Measurements from ENCODE around the gene MCC. TPM values are rescaled to one million over a fixed set of nuclear protein-coding genes. Genes with fewer than 3 reads are reported as not detected.

MCC gene
- total RNA-seq, 5 donors from 2014 or later (not counting 1 experiment from before 2014, with no cell fraction given) = 2.6 to 8.3 (median 6.3) TPM

DNA sequence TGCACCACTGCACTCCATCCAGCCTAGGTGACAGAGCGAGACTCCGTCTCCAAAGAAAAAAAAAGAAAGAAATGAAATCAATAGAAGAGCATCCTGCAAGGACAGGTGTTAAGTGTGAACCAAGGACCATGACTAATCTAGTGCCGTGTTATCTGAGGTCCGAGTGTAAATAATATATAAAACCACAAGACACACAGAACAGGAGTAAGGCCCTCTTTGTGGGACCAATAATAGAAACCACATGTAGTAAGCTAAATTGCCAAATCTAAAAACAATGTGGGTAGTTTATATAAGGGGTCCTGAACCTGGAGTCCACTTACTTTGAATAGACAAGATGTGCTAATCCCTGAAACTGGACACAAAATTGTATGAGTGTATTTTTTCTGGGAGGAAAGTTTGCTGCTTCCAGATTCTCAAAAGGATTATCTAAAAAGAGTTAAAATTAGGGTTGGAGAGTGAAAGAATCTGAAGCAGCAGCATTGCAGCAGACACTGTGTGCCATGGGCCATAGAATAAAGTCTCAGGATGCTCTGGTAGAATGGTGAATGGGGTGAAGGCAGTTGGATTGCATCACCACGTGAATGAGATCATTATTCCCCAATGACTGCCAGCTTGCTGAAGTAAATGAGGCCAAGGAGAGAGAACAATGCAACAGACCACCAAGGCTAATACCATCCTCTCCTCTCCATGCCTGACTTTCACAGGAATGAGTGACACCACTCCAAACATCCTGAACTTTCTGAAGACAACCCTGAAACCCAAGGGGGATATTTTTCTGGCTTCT, 288.9 kb downstream of the MCC start:
- Histone ChIP-seq H3K36me3 (ENCODE audit: control insufficient read depth in 2 of 2, extremely low read depth in 1 of 2, insufficient read depth in 1 of 2, low read length in 1 of 2) (no peaks in the 10 kb centered on the region), H3K4me1 (ENCODE audit: control insufficient read depth in 1 of 2, extremely low read depth in 1 of 2, insufficient read depth in 2 of 2, low read length in 2 of 2) (no peaks in the 10 kb centered on the region), H3K9me3 (no peaks in the 10 kb centered on the region), H3K27me3 (replicated peaks in 1 of 2; ENCODE audit: control insufficient read depth in 2 of 2, extremely low read depth in 1 of 2, insufficient read depth in 2 of 2, low read length in 1 of 2) (no peaks in the 10 kb centered on the region), H3K4me3 (ENCODE audit: control insufficient read depth in 1 of 2, extremely low read depth in 1 of 2, low read length in 1 of 2) (no peak overlapping the region), H3K27ac (ENCODE audit: low read length) (no peak overlapping the region)
- Mint-ChIP-seq H3K27ac (no peak overlapping the region), H3K36me3 (peaks cover 3% of the 10 kb centered on the region), H3K27me3 (no peaks in the 10 kb centered on the region), H3K9me3 (no peaks in the 10 kb centered on the region), H3K4me1 (peaks cover 0 to 2% (median 0%) of the 10 kb centered on the region in 3 donors), H3K4me3 (no peak overlapping the region)
- ChIA-PET POLR2A (no interaction called here), CTCF (no interaction called here)
- ATAC-seq (replicated peaks in 1 of 4) (no peak), DNase-seq (no peak)
- WGBS (ENCODE audit: insufficient coverage) = no CpG with 5 or more reads among the region's 5 CpGs

DNA sequence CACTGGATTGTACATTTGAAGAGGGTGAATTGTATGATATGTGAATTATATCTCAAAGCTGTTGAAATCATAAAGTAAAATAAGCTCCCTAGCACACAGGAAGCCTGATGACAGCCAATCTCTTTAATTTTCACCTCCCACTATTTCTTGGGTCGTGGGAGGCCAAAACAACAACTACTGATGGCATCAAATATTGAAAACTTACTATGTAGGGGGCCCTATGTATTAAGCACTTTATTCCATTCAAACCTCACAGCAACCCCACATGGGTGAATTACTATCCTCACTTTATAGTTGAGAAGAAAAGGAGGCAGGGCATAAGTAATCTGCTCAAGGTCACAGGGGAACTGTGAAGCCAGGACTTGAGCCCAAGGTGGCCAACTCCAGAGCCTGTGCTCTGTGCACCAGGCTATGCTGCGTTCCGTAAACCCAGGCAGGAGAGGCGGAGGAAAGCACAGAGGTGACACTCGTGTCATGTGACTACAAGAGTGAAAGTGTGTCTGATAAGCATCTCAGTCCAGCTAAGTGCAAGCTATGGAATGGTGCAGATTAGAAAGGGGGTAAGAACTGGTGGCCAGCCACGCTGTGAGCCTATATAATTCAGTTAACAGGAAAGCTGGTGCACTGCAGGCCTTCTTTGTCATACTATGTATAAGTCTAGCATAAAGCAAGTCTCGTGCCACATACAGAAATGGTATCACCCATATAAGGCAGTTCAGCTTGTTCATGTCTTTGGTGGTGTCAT, 290.6 kb downstream of the MCC start:
- Histone ChIP-seq H3K27ac (ENCODE audit: low read length) (no peak overlapping the region), H3K9me3 (no peaks in the 10 kb centered on the region), H3K4me3 (ENCODE audit: control insufficient read depth in 1 of 2, extremely low read depth in 1 of 2, low read length in 1 of 2) (no peak overlapping the region), H3K36me3 (ENCODE audit: control insufficient read depth in 2 of 2, extremely low read depth in 1 of 2, insufficient read depth in 1 of 2, low read length in 1 of 2) (no peaks in the 10 kb centered on the region), H3K4me1 (ENCODE audit: control insufficient read depth in 1 of 2, extremely low read depth in 1 of 2, insufficient read depth in 2 of 2, low read length in 2 of 2) (no peaks in the 10 kb centered on the region), H3K27me3 (replicated peaks in 1 of 2; ENCODE audit: control insufficient read depth in 2 of 2, extremely low read depth in 1 of 2, insufficient read depth in 2 of 2, low read length in 1 of 2) (no peaks in the 10 kb centered on the region)
- H3K4me1 Mint-ChIP-seq = peaks cover 0 to 2% (median 0%) of the 10 kb centered on the region in 3 donors
- ChIA-PET POLR2A (no interaction called here), CTCF (interaction anchor here in 1 of 2 donors (0.7 kb wide), 1 partner anchor 98 kb away, joined by 4 read pairs; no protein-coding TSS in a partner anchor)
- WGBS (ENCODE audit: insufficient coverage) = 74% methylated on average over 5 of the region's 7 CpGs
- H3K9me3 Mint-ChIP-seq = peaks cover 0 to 8% (median 4%) of the 10 kb centered on the region in 3 donors
- no peaks in the 10 kb centered on the region for H3K27me3 Mint-ChIP-seq
- no peak overlapping the region for H3K27ac Mint-ChIP-seq
- peaks cover 8% of the 10 kb centered on the region for H3K36me3 Mint-ChIP-seq
- H3K4me3 Mint-ChIP-seq = peak overlapping the region in 1 of 3 donors; percentile 29
- no peak for DNase-seq
- no peak for ATAC-seq (replicated peaks in 1 of 4)

DNA sequence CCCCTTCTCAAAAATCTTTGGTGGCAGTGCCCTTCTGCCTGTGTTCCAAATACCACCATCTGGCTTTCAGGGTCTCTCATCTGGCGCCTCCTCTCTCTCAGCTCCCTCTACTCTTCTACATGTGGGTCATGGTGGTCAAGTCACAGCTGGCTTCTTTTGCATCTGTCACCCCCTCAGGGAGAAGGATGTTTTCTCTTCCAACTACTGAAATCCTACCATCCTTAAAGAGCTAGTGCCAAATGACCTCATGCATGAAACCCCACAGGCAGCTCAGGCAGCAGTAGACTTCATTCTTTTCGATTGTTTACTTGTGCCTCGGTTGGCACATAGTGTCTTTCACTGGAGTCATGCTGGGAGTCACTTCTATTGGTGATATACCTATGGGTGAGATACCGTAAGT, 292.5 kb downstream of the MCC start:
- Histone ChIP-seq H3K27ac (ENCODE audit: low read length) (no peak overlapping the region), H3K4me3 (ENCODE audit: control insufficient read depth in 1 of 2, extremely low read depth in 1 of 2, low read length in 1 of 2) (no peak overlapping the region), H3K27me3 (replicated peaks in 1 of 2; ENCODE audit: control insufficient read depth in 2 of 2, extremely low read depth in 1 of 2, insufficient read depth in 2 of 2, low read length in 1 of 2) (no peaks in the 10 kb centered on the region), H3K4me1 (ENCODE audit: control insufficient read depth in 1 of 2, extremely low read depth in 1 of 2, insufficient read depth in 2 of 2, low read length in 2 of 2) (no peaks in the 10 kb centered on the region), H3K9me3 (no peaks in the 10 kb centered on the region), H3K36me3 (ENCODE audit: control insufficient read depth in 2 of 2, extremely low read depth in 1 of 2, insufficient read depth in 1 of 2, low read length in 1 of 2) (no peaks in the 10 kb centered on the region)
- Mint-ChIP-seq H3K36me3 (peaks cover 10% of the 10 kb centered on the region), H3K27me3 (no peaks in the 10 kb centered on the region), H3K4me3 (no peak overlapping the region), H3K4me1 (peaks cover 0 to 2% (median 0%) of the 10 kb centered on the region in 3 donors), H3K27ac (no peak overlapping the region), H3K9me3 (peaks cover 0 to 8% (median 4%) of the 10 kb centered on the region in 3 donors)
- ChIA-PET POLR2A (no interaction called here), CTCF (no interaction called here)
- 100% methylated on average over 2 of the region's 4 CpGs for WGBS (ENCODE audit: insufficient coverage)
- DNase-seq (no peak), ATAC-seq (replicated peaks in 1 of 4) (no peak)

DNA sequence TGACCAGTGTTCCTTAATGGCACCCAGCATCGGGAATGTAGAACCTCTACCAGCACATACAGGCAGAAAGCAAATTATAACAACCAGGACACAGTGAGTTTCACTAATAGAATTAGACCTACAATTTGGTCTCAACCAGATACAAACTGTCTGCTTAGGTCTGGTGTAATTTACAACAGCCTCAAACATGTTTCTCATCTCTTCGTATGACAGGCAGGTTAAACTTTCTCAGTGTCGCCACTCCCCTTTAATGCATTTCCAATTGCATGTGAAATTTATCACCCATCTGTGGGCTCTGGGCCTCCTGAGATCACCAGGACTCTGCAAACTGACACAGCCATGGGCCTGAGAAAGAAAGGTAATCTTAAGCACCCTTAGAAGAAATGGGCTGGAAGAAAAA, 293.0 kb downstream of the MCC start:
- Mint-ChIP-seq H3K4me1 (peaks cover 0 to 2% (median 0%) of the 10 kb centered on the region in 3 donors), H3K9me3 (peaks cover 0 to 8% (median 4%) of the 10 kb centered on the region in 3 donors), H3K27me3 (no peaks in the 10 kb centered on the region), H3K36me3 (peaks cover 10% of the 10 kb centered on the region), H3K27ac (no peak overlapping the region), H3K4me3 (no peak overlapping the region)
- Histone ChIP-seq H3K27me3 (replicated peaks in 1 of 2; ENCODE audit: control insufficient read depth in 2 of 2, extremely low read depth in 1 of 2, insufficient read depth in 2 of 2, low read length in 1 of 2) (no peaks in the 10 kb centered on the region), H3K9me3 (no peaks in the 10 kb centered on the region), H3K27ac (ENCODE audit: low read length) (no peak overlapping the region), H3K4me1 (ENCODE audit: control insufficient read depth in 1 of 2, extremely low read depth in 1 of 2, insufficient read depth in 2 of 2, low read length in 2 of 2) (no peaks in the 10 kb centered on the region), H3K36me3 (ENCODE audit: control insufficient read depth in 2 of 2, extremely low read depth in 1 of 2, insufficient read depth in 1 of 2, low read length in 1 of 2) (no peaks in the 10 kb centered on the region), H3K4me3 (ENCODE audit: control insufficient read depth in 1 of 2, extremely low read depth in 1 of 2, low read length in 1 of 2) (no peak overlapping the region)
- 100% methylated on average over 2 of the region's 3 CpGs for WGBS (ENCODE audit: insufficient coverage)
- ATAC-seq (replicated peaks in 1 of 4) = no peak
- ChIA-PET POLR2A (no interaction called here), CTCF (no interaction called here)
- DNase-seq = no peak

DNA sequence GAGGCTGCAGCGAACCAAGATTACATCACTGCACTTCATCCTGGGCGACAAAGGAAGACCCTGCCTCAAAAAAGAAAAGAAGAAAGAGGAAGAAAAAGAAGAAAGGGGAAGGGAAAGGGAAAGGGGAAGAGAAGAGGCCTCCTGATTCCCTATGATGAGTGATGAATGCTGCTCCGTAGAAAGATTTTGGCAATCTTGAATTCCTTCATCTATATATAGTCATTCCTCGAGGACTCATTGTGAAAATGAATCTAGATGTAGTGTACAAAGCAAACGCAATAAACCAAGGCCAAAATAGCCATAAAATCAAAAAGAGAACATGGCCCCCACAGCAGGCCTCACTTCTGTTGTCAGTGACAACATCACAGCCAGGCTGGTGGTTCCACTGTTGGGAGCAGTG, 293.7 kb downstream of the MCC start:
- Histone ChIP-seq H3K4me3 (ENCODE audit: control insufficient read depth in 1 of 2, extremely low read depth in 1 of 2, low read length in 1 of 2) (no peak overlapping the region), H3K27ac (ENCODE audit: low read length) (no peak overlapping the region), H3K27me3 (replicated peaks in 1 of 2; ENCODE audit: control insufficient read depth in 2 of 2, extremely low read depth in 1 of 2, insufficient read depth in 2 of 2, low read length in 1 of 2) (no peaks in the 10 kb centered on the region), H3K4me1 (ENCODE audit: control insufficient read depth in 1 of 2, extremely low read depth in 1 of 2, insufficient read depth in 2 of 2, low read length in 2 of 2) (no peaks in the 10 kb centered on the region), H3K9me3 (no peaks in the 10 kb centered on the region), H3K36me3 (ENCODE audit: control insufficient read depth in 2 of 2, extremely low read depth in 1 of 2, insufficient read depth in 1 of 2, low read length in 1 of 2) (no peaks in the 10 kb centered on the region)
- ATAC-seq (replicated peaks in 1 of 4) = no peak
- Mint-ChIP-seq H3K4me1 (no peaks in the 10 kb centered on the region), H3K27ac (no peak overlapping the region), H3K9me3 (peaks cover 0 to 8% (median 4%) of the 10 kb centered on the region in 3 donors), H3K36me3 (peaks cover 10% of the 10 kb centered on the region), H3K27me3 (no peaks in the 10 kb centered on the region), H3K4me3 (no peak overlapping the region)
- 100% methylated on average over 2 of the region's 5 CpGs for whole genome bisulfite sequencing (ENCODE audit: insufficient coverage)
- POLR2A ChIA-PET = no interaction called here
- CTCF ChIA-PET = no interaction called here
- no peak for DNase-seq

DNA sequence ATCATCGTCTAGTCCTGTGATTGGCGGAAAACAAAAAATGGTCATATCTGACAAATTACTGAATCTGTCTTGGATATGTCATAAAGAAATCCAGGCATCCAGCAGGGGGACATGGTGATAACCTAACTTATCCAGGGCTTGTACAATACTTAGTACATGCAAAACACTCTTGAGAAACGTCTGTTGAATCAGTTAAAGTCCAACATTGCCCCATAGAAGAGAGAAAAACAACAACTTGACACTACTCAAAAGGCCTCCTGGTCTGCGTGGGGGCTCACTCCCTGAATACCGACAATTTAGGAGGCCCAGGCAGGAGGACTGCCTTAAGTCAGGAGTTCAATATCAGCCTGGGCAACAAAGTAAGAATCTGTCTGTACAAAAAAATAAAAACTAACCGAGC, 294.1 kb downstream of the MCC start:
- H3K9me3 Mint-ChIP-seq = peaks cover 0 to 8% (median 4%) of the 10 kb centered on the region in 3 donors
- Histone ChIP-seq H3K36me3 (ENCODE audit: control insufficient read depth in 2 of 2, extremely low read depth in 1 of 2, insufficient read depth in 1 of 2, low read length in 1 of 2) (no peaks in the 10 kb centered on the region), H3K9me3 (no peaks in the 10 kb centered on the region), H3K27ac (ENCODE audit: low read length) (no peak overlapping the region), H3K27me3 (replicated peaks in 1 of 2; ENCODE audit: control insufficient read depth in 2 of 2, extremely low read depth in 1 of 2, insufficient read depth in 2 of 2, low read length in 1 of 2) (no peaks in the 10 kb centered on the region), H3K4me1 (ENCODE audit: control insufficient read depth in 1 of 2, extremely low read depth in 1 of 2, insufficient read depth in 2 of 2, low read length in 2 of 2) (no peaks in the 10 kb centered on the region), H3K4me3 (ENCODE audit: control insufficient read depth in 1 of 2, extremely low read depth in 1 of 2, low read length in 1 of 2) (no peak overlapping the region)
- no peaks in the 10 kb centered on the region for H3K4me1 Mint-ChIP-seq
- no peak overlapping the region for H3K4me3 Mint-ChIP-seq
- DNase-seq (no peak), ATAC-seq (replicated peaks in 1 of 4) (no peak)
- 83% methylated on average over 3 of the region's 6 CpGs for WGBS (ENCODE audit: insufficient coverage)
- no peak overlapping the region for H3K27ac Mint-ChIP-seq
- no peaks in the 10 kb centered on the region for H3K27me3 Mint-ChIP-seq
- POLR2A ChIA-PET = no interaction called here
- H3K36me3 Mint-ChIP-seq = peaks cover 10% of the 10 kb centered on the region
- CTCF ChIA-PET = no interaction called here
